ENCODE measurements around the gene PFN4. TPM values are rescaled to one million over a fixed set of nuclear protein-coding genes. Genes with fewer than 3 reads are reported as not detected.

The PFN4 gene
- total RNA-seq, 1 experiment from 2014 or later = not detected

DNA sequence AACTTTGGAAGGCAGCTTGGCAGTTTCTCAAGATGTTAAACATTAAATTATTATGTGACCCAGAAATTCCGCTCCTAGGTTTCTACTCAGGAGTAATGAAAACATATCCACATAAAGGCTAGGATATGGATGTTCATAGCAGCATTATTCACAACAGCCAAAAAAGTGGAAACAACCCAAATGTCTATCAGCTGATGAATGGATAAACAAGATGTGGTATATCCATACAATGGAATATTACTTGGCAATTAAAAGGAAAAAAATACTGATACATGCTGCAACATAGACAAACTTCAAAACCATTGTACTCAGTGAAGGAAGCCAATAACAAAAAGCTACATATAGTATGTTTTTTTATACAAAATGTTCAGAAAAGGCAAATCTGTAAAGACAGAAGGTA lies 39.4 kb upstream of the PFN4 start:
- TF ChIP-seq IRF2 (CRISPR knock-in tag; IDR thresholded peaks at IDR 0.05; ENCODE audit: borderline replicate concordance, low read depth) = no peak
- TF ChIP-seq TCF7 (CRISPR knock-in tag; IDR thresholded peaks at IDR 0.05; ENCODE audit: low read depth) = no peak
- no peak for TF ChIP-seq CBFB (CRISPR knock-in tag; IDR thresholded peaks at IDR 0.05; ENCODE audit: low read depth)
- TF ChIP-seq JAZF1 (CRISPR knock-in tag; IDR thresholded peaks at IDR 0.05) = no peak
- no peak for TF ChIP-seq NFYB (CRISPR knock-in tag; conservative IDR thresholded peaks at IDR 0.05; ENCODE audit: low read depth)
- TF ChIP-seq FOXP1 (CRISPR knock-in tag; IDR thresholded peaks at IDR 0.05; ENCODE audit: borderline replicate concordance) = no peak
- no peak for TF ChIP-seq NFATC4 (CRISPR knock-in tag; IDR thresholded peaks at IDR 0.05)
- no peak for TF ChIP-seq NR3C1 (CRISPR knock-in tag; conservative IDR thresholded peaks at IDR 0.05; ENCODE audit: low read depth)
- TF ChIP-seq ATF1 (CRISPR knock-in tag; IDR thresholded peaks at IDR 0.05) = no peak
- TF ChIP-seq, protein P1, sequence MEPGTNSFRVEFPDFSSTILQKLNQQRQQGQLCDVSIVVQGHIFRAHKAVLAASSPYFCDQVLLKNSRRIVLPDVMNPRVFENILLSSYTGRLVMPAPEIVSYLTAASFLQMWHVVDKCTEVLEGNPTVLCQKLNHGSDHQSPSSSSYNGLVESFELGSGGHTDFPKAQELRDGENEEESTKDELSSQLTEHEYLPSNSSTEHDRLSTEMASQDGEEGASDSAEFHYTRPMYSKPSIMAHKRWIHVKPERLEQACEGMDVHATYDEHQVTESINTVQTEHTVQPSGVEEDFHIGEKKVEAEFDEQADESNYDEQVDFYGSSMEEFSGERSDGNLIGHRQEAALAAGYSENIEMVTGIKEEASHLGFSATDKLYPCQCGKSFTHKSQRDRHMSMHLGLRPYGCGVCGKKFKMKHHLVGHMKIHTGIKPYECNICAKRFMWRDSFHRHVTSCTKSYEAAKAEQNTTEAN (CRISPR knock-in tag; IDR thresholded peaks at IDR 0.05) = no peak
- TF ChIP-seq, protein P2, sequence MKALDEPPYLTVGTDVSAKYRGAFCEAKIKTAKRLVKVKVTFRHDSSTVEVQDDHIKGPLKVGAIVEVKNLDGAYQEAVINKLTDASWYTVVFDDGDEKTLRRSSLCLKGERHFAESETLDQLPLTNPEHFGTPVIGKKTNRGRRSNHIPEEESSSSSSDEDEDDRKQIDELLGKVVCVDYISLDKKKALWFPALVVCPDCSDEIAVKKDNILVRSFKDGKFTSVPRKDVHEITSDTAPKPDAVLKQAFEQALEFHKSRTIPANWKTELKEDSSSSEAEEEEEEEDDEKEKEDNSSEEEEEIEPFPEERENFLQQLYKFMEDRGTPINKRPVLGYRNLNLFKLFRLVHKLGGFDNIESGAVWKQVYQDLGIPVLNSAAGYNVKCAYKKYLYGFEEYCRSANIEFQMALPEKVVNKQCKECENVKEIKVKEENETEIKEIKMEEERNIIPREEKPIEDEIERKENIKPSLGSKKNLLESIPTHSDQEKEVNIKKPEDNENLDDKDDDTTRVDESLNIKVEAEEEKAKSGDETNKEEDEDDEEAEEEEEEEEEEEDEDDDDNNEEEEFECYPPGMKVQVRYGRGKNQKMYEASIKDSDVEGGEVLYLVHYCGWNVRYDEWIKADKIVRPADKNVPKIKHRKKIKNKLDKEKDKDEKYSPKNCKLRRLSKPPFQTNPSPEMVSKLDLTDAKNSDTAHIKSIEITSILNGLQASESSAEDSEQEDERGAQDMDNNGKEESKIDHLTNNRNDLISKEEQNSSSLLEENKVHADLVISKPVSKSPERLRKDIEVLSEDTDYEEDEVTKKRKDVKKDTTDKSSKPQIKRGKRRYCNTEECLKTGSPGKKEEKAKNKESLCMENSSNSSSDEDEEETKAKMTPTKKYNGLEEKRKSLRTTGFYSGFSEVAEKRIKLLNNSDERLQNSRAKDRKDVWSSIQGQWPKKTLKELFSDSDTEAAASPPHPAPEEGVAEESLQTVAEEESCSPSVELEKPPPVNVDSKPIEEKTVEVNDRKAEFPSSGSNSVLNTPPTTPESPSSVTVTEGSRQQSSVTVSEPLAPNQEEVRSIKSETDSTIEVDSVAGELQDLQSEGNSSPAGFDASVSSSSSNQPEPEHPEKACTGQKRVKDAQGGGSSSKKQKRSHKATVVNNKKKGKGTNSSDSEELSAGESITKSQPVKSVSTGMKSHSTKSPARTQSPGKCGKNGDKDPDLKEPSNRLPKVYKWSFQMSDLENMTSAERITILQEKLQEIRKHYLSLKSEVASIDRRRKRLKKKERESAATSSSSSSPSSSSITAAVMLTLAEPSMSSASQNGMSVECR (CRISPR knock-in tag; IDR thresholded peaks at IDR 0.05; ENCODE audit: borderline replicate concordance) = no peak
- TF ChIP-seq, protein P3, sequence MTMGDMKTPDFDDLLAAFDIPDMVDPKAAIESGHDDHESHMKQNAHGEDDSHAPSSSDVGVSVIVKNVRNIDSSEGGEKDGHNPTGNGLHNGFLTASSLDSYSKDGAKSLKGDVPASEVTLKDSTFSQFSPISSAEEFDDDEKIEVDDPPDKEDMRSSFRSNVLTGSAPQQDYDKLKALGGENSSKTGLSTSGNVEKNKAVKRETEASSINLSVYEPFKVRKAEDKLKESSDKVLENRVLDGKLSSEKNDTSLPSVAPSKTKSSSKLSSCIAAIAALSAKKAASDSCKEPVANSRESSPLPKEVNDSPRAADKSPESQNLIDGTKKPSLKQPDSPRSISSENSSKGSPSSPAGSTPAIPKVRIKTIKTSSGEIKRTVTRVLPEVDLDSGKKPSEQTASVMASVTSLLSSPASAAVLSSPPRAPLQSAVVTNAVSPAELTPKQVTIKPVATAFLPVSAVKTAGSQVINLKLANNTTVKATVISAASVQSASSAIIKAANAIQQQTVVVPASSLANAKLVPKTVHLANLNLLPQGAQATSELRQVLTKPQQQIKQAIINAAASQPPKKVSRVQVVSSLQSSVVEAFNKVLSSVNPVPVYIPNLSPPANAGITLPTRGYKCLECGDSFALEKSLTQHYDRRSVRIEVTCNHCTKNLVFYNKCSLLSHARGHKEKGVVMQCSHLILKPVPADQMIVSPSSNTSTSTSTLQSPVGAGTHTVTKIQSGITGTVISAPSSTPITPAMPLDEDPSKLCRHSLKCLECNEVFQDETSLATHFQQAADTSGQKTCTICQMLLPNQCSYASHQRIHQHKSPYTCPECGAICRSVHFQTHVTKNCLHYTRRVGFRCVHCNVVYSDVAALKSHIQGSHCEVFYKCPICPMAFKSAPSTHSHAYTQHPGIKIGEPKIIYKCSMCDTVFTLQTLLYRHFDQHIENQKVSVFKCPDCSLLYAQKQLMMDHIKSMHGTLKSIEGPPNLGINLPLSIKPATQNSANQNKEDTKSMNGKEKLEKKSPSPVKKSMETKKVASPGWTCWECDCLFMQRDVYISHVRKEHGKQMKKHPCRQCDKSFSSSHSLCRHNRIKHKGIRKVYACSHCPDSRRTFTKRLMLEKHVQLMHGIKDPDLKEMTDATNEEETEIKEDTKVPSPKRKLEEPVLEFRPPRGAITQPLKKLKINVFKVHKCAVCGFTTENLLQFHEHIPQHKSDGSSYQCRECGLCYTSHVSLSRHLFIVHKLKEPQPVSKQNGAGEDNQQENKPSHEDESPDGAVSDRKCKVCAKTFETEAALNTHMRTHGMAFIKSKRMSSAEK (CRISPR knock-in tag; IDR thresholded peaks at IDR 0.05; ENCODE audit: borderline replicate concordance) = no peak
- TF ChIP-seq TP53 (CRISPR knock-in tag; IDR thresholded peaks at IDR 0.05) = no peak
- TF ChIP-seq, protein P4, sequence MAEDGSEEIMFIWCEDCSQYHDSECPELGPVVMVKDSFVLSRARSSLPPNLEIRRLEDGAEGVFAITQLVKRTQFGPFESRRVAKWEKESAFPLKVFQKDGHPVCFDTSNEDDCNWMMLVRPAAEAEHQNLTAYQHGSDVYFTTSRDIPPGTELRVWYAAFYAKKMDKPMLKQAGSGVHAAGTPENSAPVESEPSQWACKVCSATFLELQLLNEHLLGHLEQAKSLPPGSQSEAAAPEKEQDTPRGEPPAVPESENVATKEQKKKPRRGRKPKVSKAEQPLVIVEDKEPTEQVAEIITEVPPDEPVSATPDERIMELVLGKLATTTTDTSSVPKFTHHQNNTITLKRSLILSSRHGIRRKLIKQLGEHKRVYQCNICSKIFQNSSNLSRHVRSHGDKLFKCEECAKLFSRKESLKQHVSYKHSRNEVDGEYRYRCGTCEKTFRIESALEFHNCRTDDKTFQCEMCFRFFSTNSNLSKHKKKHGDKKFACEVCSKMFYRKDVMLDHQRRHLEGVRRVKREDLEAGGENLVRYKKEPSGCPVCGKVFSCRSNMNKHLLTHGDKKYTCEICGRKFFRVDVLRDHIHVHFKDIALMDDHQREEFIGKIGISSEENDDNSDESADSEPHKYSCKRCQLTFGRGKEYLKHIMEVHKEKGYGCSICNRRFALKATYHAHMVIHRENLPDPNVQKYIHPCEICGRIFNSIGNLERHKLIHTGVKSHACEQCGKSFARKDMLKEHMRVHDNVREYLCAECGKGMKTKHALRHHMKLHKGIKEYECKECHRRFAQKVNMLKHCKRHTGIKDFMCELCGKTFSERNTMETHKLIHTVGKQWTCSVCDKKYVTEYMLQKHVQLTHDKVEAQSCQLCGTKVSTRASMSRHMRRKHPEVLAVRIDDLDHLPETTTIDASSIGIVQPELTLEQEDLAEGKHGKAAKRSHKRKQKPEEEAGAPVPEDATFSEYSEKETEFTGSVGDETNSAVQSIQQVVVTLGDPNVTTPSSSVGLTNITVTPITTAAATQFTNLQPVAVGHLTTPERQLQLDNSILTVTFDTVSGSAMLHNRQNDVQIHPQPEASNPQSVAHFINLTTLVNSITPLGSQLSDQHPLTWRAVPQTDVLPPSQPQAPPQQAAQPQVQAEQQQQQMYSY (CRISPR knock-in tag; IDR thresholded peaks at IDR 0.05) = no peak
- no peak for TF ChIP-seq JUN (CRISPR knock-in tag; IDR thresholded peaks at IDR 0.05)
- DNase-seq (ENCODE audit: low spot score) (no peak), ATAC-seq (no peak)
- Mint-ChIP-seq H3K4me3 (no peak overlapping the region), H3K27ac (no peak overlapping the region), H3K4me1 (peaks cover 4% of the 10 kb centered on the region; the same call in 1 of the 2 replicates), H3K9me3 (peaks cover 25% of the 10 kb centered on the region), H3K27me3 (ENCODE audit: low read depth) (no peaks in the 10 kb centered on the region; the same call in 1 of the 2 replicates), H3K36me3 (peaks cover 13% of the 10 kb centered on the region)
- POLR2A ChIA-PET = no interaction called here
- CTCF ChIA-PET = interaction anchor here (2.3 kb wide), 1 partner anchor 78 kb away, joined by 18 read pairs; the partner anchor contains the start of gene TP53I3
